HCT116 (cell line): ENCODE data around the gene DYNLT4. TPM values are rescaled to one million over a fixed set of nuclear protein-coding genes. Genes with fewer than 3 reads are reported as not detected.

Experiments used
- EZH2 ChIP-seq: fragments of 200-600 bp; sonication (generic); IDR thresholded peaks from 2 replicates; pipeline ENCODE4 v1.6.1; 2017; ENCODE audit warnings: antibody characterized with exemption, mixed run types
- EZH2phosphoT487 ChIP-seq: fragments of 200-600 bp; IDR thresholded peaks from 2 replicates; pipeline ENCODE4 v1.6.1; 2018; ENCODE audit warnings: antibody characterized with exemption, borderline replicate concordance
- JUND ChIP-seq: IDR thresholded peaks from 2 replicates; pipeline ENCODE4 v1.6.1; 2012
- POLR2A ChIP-seq: IDR thresholded peaks from 2 replicates; pipeline ENCODE4 v1.7.0; 2011; ENCODE audit warnings: borderline replicate concordance; ENCODE audit not compliant: insufficient read depth, insufficient read length; ENCODE audit errors: extremely low read depth
- RAD21 ChIP-seq: IDR thresholded peaks from 2 replicates; pipeline ENCODE4 v1.6.1; 2012; ENCODE audit warnings: low read depth, mild to moderate bottlenecking
- YY1 ChIP-seq: IDR thresholded peaks from 2 replicates; pipeline ENCODE4 v1.6.1; 2011; ENCODE audit warnings: low read length, low read depth, moderate library complexity, mild to moderate bottlenecking; ENCODE audit not compliant: insufficient replicate concordance; ENCODE audit errors: extremely low read depth
- ZFX ChIP-seq: fragments of 450-650 bp; IDR thresholded peaks from 2 replicates; pipeline ENCODE4 v1.6.1; 2017
- total RNA-seq: library from RNA; stranded (reverse); gene quantifications from one replicate; pipeline ENCODE4 v1.2.1, GENCODE V29; 2021; ENCODE audit not compliant: unreplicated experiment
- TF ChIP-seq, protein P1 (sequence below), 3 experiments: fragments of 200-600 bp in 1 of 3; sonication (generic) in 1 of 3; IDR thresholded peaks in 2 of 3; conservative IDR thresholded peaks in 1 of 3; 2 replicates each; pipeline ENCODE4 v1.5.1; 2012 to 2017; ENCODE audit warnings: low read depth in 2 of 3, low read length in 2 of 3, antibody characterized with exemption in 1 of 3, borderline replicate concordance in 1 of 3, control low read depth in 1 of 3, mild to moderate bottlenecking in 1 of 3, mixed read lengths in 1 of 3, mixed run types in 1 of 3, moderate library complexity in 1 of 3; ENCODE audit not compliant: insufficient read depth in 1 of 3
- TF ChIP-seq, protein P2 (sequence below): IDR thresholded peaks from 2 replicates; pipeline ENCODE4 v1.6.1; 2011; ENCODE audit warnings: mild to moderate bottlenecking, low read length, moderate library complexity; ENCODE audit not compliant: insufficient replicate concordance; ENCODE audit errors: extremely low read depth

The DYNLT4 gene
- total RNA-seq, 1 experiment from 2014 or later: 0.96 TPM

DNA sequence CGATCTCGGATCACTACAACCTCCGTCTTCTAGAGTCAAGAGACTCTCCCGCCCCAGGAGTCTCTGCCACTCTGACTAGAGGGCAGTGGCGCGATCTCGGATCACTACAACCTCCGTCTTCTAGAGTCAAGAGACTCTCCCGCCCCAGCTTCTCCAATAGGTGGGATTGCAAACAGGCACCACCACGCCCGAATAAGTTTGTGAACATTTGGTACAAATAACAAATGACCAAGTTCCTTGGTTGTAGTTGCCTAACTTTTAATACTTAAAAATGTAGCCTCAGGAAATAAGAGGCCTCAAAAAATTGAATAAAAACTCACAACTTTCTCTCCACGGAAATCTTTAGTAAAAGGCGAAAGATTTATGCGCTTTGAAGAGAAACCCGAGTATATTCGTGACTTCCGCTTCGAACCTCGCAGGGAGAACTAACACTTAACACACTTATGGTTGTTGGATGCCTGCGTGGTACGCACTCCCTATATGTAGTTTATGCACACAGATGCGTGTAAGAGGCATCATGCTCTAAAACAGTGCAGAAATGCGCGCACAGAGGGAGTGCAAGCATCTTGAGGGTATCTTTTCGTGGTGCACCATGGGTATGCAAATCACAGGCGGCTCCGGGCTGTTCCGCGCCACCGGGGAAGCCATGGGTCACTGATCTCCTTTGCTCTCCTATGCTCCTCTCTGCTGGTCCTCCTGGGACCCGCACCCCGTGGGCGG lies 12.6 kb upstream of the DYNLT4 start (continued):
- TF ChIP-seq, protein P1, sequence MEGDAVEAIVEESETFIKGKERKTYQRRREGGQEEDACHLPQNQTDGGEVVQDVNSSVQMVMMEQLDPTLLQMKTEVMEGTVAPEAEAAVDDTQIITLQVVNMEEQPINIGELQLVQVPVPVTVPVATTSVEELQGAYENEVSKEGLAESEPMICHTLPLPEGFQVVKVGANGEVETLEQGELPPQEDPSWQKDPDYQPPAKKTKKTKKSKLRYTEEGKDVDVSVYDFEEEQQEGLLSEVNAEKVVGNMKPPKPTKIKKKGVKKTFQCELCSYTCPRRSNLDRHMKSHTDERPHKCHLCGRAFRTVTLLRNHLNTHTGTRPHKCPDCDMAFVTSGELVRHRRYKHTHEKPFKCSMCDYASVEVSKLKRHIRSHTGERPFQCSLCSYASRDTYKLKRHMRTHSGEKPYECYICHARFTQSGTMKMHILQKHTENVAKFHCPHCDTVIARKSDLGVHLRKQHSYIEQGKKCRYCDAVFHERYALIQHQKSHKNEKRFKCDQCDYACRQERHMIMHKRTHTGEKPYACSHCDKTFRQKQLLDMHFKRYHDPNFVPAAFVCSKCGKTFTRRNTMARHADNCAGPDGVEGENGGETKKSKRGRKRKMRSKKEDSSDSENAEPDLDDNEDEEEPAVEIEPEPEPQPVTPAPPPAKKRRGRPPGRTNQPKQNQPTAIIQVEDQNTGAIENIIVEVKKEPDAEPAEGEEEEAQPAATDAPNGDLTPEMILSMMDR (IDR thresholded peaks at IDR 0.05 in 2 of 3, conservative IDR thresholded peaks at IDR 0.05 in 1 of 3; ENCODE audit: borderline replicate concordance in 1 of 3, insufficient read depth in 1 of 3, low read depth in 2 of 3, low read length in 2 of 3): 0 out of 6 replicates have a peak, but pooled peaks of 1 of the 3 experiments have one; percentile 9
- TF ChIP-seq RAD21 (peak; percentile 52), POLR2A (peak; percentile 100), EZH2phosphoT487 (no peak), EZH2 (no peak), ZFX (no peak), YY1 (peak; percentile 70), JUND (peak; percentile 80; the same call in 1 of the 2 replicates)
- TF ChIP-seq, protein P2, sequence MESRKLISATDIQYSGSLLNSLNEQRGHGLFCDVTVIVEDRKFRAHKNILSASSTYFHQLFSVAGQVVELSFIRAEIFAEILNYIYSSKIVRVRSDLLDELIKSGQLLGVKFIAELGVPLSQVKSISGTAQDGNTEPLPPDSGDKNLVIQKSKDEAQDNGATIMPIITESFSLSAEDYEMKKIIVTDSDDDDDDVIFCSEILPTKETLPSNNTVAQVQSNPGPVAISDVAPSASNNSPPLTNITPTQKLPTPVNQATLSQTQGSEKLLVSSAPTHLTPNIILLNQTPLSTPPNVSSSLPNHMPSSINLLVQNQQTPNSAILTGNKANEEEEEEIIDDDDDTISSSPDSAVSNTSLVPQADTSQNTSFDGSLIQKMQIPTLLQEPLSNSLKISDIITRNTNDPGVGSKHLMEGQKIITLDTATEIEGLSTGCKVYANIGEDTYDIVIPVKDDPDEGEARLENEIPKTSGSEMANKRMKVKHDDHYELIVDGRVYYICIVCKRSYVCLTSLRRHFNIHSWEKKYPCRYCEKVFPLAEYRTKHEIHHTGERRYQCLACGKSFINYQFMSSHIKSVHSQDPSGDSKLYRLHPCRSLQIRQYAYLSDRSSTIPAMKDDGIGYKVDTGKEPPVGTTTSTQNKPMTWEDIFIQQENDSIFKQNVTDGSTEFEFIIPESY: peak; percentile 87
